Right lobe of liver (tissue), 4 donors: ENCODE results near the gene PTS.

Experiments used
- CTCF ChIP-seq, 4 donors: fragments of 200-600 bp in 3 of 4; fragments of 450-650 bp in 1 of 4; IDR thresholded peaks; one replicate each; pipeline versions ENCODE4 v1.5.1 to v1.8.0; 2016 to 2022; ENCODE audit warnings: antibody characterized with exemption in 4 of 4, mild to moderate bottlenecking in 2 of 4
- POLR2A ChIP-seq: fragments of 450-650 bp; IDR thresholded peaks from one replicate; pipeline ENCODE4 v1.6.1; 2017; ENCODE audit warnings: antibody characterized with exemption, mild to moderate bottlenecking
- donor health status: DM: no; HTN: no; CAD: no.
- donor health status: DM: no; HTN: no; CAD: no.
- donor health status: DM: no; HTN: yes; CAD: no.

- TF ChIP-seq CTCF (IDR thresholded peaks at IDR 0.05) (no peak), POLR2A (no peak)
Observed at GRCh38 chr11:112211536-112211935, 14.7 kb upstream of the PTS start.
